Mesenchymal stem cell (in vitro differentiated cells and primary cell): ENCODE results near the gene RHEX.
"Not testable (repeated sequence)": the region's sequence is repeated elsewhere in the genome, so short reads cannot be mapped to it uniquely, and the experiment has no call there.

Experiments
- DNase-seq: peaks from one replicate; pipeline ENCODE4 v3.0.0-alpha.2; 2013
- H2AFZ ChIP-seq: one replicate; pipeline ENCODE4 v1.6.1; 2013; ENCODE audit warnings: low read depth, mild to moderate bottlenecking, control low read depth, inconsistent platforms, low read length, moderate library complexity
- H2AK5ac ChIP-seq: 2 replicates; pipeline ENCODE4 v1.6.1; 2013; ENCODE audit warnings: low read length, moderate library complexity, mild to moderate bottlenecking, inconsistent platforms; ENCODE audit not compliant: severe bottlenecking
- H2BK120ac ChIP-seq: one replicate; pipeline ENCODE4 v1.6.1; 2013; ENCODE audit warnings: low read depth, mild to moderate bottlenecking, inconsistent platforms, low read length, moderate library complexity
- H2BK12ac ChIP-seq, 2 experiments: one replicate each; pipeline ENCODE4 v1.6.1; 2013; ENCODE audit warnings: inconsistent platforms in 2 of 2, low read length in 2 of 2, mild to moderate bottlenecking in 2 of 2, moderate library complexity in 2 of 2, control low read depth in 1 of 2
- H2BK15ac ChIP-seq: one replicate; pipeline ENCODE4 v1.6.1; 2013; ENCODE audit warnings: mild to moderate bottlenecking, low read depth, inconsistent platforms; ENCODE audit not compliant: poor library complexity, severe bottlenecking
- H2BK5ac ChIP-seq: 2 replicates; pipeline ENCODE4 v1.6.1; 2013; ENCODE audit warnings: low read depth, mild to moderate bottlenecking, low read length, control low read depth, inconsistent platforms; ENCODE audit not compliant: poor library complexity, severe bottlenecking
- H3K14ac ChIP-seq, 2 experiments: one replicate each; pipeline ENCODE4 v1.6.1; 2013; ENCODE audit warnings: inconsistent platforms in 2 of 2, low read length in 2 of 2, control low read depth in 1 of 2, mild to moderate bottlenecking in 1 of 2, moderate library complexity in 1 of 2
- H3K18ac ChIP-seq, 2 experiments: one replicate each; pipeline ENCODE4 v1.6.1; 2013; ENCODE audit warnings: inconsistent platforms in 2 of 2, low read length in 2 of 2, control low read depth in 1 of 2, low read depth in 1 of 2, mild to moderate bottlenecking in 1 of 2
- H3K23ac ChIP-seq, 2 experiments: one replicate each; pipeline ENCODE4 v1.6.1; 2013; ENCODE audit warnings: inconsistent platforms in 2 of 2, low read length in 2 of 2, mild to moderate bottlenecking in 2 of 2, moderate library complexity in 2 of 2, control low read depth in 1 of 2
- H3K27ac ChIP-seq: 2 replicates; pipeline ENCODE4 v1.5.1; 2013; ENCODE audit warnings: mild to moderate bottlenecking, moderate library complexity, low read length, control low read depth, inconsistent platforms; ENCODE audit not compliant: poor library complexity, severe bottlenecking
- H3K27me3 ChIP-seq, 2 experiments: 2 replicates each; pipeline versions ENCODE4 v1.6.1 to v1.7.0; 2013; ENCODE audit warnings: low read length in 2 of 2, mild to moderate bottlenecking in 2 of 2, moderate library complexity in 2 of 2, control low read depth in 1 of 2, inconsistent platforms in 1 of 2; ENCODE audit not compliant: control insufficient read depth in 1 of 2, insufficient read depth in 1 of 2
- H3K36me3 ChIP-seq, 2 experiments: 2 replicates each; pipeline versions ENCODE4 v1.6.1 to v1.7.0; 2013; ENCODE audit warnings: low read length in 2 of 2, control low read depth in 1 of 2, inconsistent platforms in 1 of 2, low read depth in 1 of 2, mild to moderate bottlenecking in 1 of 2; ENCODE audit not compliant: insufficient read depth in 2 of 2, control insufficient read depth in 1 of 2
- H3K4ac ChIP-seq, 2 experiments: one replicate each; pipeline ENCODE4 v1.6.1; 2013; ENCODE audit warnings: inconsistent platforms in 2 of 2, low read length in 2 of 2, mild to moderate bottlenecking in 2 of 2, moderate library complexity in 2 of 2, control low read depth in 1 of 2, low read depth in 1 of 2
- H3K4me1 ChIP-seq: 2 replicates; pipeline ENCODE4 v1.6.1; 2013; ENCODE audit warnings: low read depth, low read length, control low read depth; ENCODE audit not compliant: control insufficient read depth, insufficient read depth
- H3K4me2 ChIP-seq: 2 replicates; pipeline ENCODE4 v1.6.1; 2013; ENCODE audit warnings: low read length, mild to moderate bottlenecking, inconsistent platforms; ENCODE audit not compliant: poor library complexity, severe bottlenecking
- H3K4me3 ChIP-seq, 2 experiments: 2 replicates each; pipeline versions ENCODE4 v1.5.1 to v1.7.0; 2013; ENCODE audit warnings: low read length in 2 of 2, mild to moderate bottlenecking in 2 of 2, control low read depth in 1 of 2, low read depth in 1 of 2; ENCODE audit not compliant: insufficient read depth in 1 of 2
- H3K79me1 ChIP-seq: replicated peaks from 2 replicates; pipeline ENCODE4 v1.6.1; 2013; ENCODE audit warnings: mild to moderate bottlenecking, control low read depth, low read length, inconsistent platforms; ENCODE audit not compliant: poor library complexity, severe bottlenecking
- H3K9ac ChIP-seq: 2 replicates; pipeline ENCODE4 v1.7.0; 2013; ENCODE audit warnings: mild to moderate bottlenecking, low read length, moderate library complexity
- H3K9me3 ChIP-seq: 2 replicates; pipeline ENCODE4 v1.7.0; 2013; ENCODE audit warnings: mild to moderate bottlenecking, low read length; ENCODE audit not compliant: control insufficient read depth
- H4K8ac ChIP-seq: one replicate; pipeline ENCODE4 v1.6.1; 2013; ENCODE audit warnings: inconsistent platforms, mild to moderate bottlenecking, low read length, moderate library complexity
- H4K91ac ChIP-seq: one replicate; pipeline ENCODE4 v1.6.1; 2013; ENCODE audit warnings: mild to moderate bottlenecking, low read length, inconsistent platforms
- WGBS: methylation state at CpG from one replicate; pipeline ENCODE4 v1.1.7; 2013; ENCODE audit warnings: mixed read lengths; 5-methylcytosine and 5-hydroxymethylcytosine counted together

The RHEX gene

GRCh38 chr1:206049919-206050600, 2.9 kb upstream of the RHEX start:
- H3K9me3 ChIP-seq, result no peaks in the 10 kb centered on the region
- no peak overlapping the region for H3K4me2 ChIP-seq
- no peak overlapping the region for H2BK12ac ChIP-seq
- no peak overlapping the region for H3K9ac ChIP-seq
- no peak overlapping the region for H4K8ac ChIP-seq
- H4K91ac ChIP-seq, result no peak overlapping the region
- no peak overlapping the region for H2BK5ac ChIP-seq
- no peak overlapping the region for H3K23ac ChIP-seq
- no peak overlapping the region for H3K14ac ChIP-seq
- peaks cover 0 to 16% of the 10 kb centered on the region in 2 experiments for H3K27me3 ChIP-seq
- peaks cover 12% of the 10 kb centered on the region for H3K4me1 ChIP-seq
- H3K79me1 ChIP-seq, result no peaks in the 10 kb centered on the region
- no peaks in the 10 kb centered on the region for H3K36me3 ChIP-seq
- peak overlapping the region; percentile 60 for H3K27ac ChIP-seq
- H2BK120ac ChIP-seq, result no peak overlapping the region
- no peak overlapping the region for H3K4ac ChIP-seq
- no peak overlapping the region for H2AK5ac ChIP-seq
- H2BK15ac ChIP-seq, result no peak overlapping the region
- no peak overlapping the region for H3K18ac ChIP-seq
- H3K4me3 ChIP-seq, result no peak overlapping the region
- 79% methylated on average over 2 of the region's 3 CpGs for WGBS
- no peak for DNase-seq
- H2AFZ ChIP-seq, result no peak overlapping the region

- no peak overlapping the region for H3K4me3 ChIP-seq
- H4K8ac ChIP-seq, result no peak overlapping the region
- H2BK5ac ChIP-seq, result peak overlapping the region; percentile 33
- no peak overlapping the region for H3K18ac ChIP-seq
- H2BK12ac ChIP-seq, result no peak overlapping the region
- no peaks in the 10 kb centered on the region for H3K9me3 ChIP-seq
- peaks cover 0 to 16% of the 10 kb centered on the region in 2 experiments for H3K27me3 ChIP-seq
- H3K36me3 ChIP-seq, result no peaks in the 10 kb centered on the region
- no peak overlapping the region for H3K23ac ChIP-seq
- H3K27ac ChIP-seq, result peak overlapping the region; percentile 98
- WGBS, result 73% methylated on average over 5 of the region's 6 CpGs
- H2AFZ ChIP-seq, result no peak overlapping the region
- H3K9ac ChIP-seq, result no peak overlapping the region
- H3K4me1 ChIP-seq, result peaks cover 12% of the 10 kb centered on the region
- no peak overlapping the region for H4K91ac ChIP-seq
- DNase-seq, result no peak
- peak overlapping the region; percentile 38 for H3K4me2 ChIP-seq
- no peak overlapping the region for H3K4ac ChIP-seq
- H3K79me1 ChIP-seq, result no peaks in the 10 kb centered on the region
- no peak overlapping the region for H3K14ac ChIP-seq
- no peak overlapping the region for H2BK15ac ChIP-seq
- H2BK120ac ChIP-seq, result no peak overlapping the region
- H2AK5ac ChIP-seq, result peak overlapping the region; percentile 90
These were observed 2.2 kb upstream of the RHEX start for GRCh38 chr1:206050655-206051235.

GRCh38 chr1:206052231-206052865, 625 bp upstream of the RHEX start:
- H3K27me3 ChIP-seq, result peaks cover 0 to 15% of the 10 kb centered on the region in 2 experiments
- not testable (repeated sequence) for H4K91ac ChIP-seq, H3K9ac ChIP-seq, H3K4me2 ChIP-seq, H3K79me1 ChIP-seq, DNase-seq, H3K18ac ChIP-seq, H3K14ac ChIP-seq, H2BK12ac ChIP-seq, H2BK15ac ChIP-seq, H3K23ac ChIP-seq, H3K36me3 ChIP-seq, H3K4me3 ChIP-seq, H3K9me3 ChIP-seq, H4K8ac ChIP-seq, H2AK5ac ChIP-seq, H2AFZ ChIP-seq, H3K4ac ChIP-seq, H2BK120ac ChIP-seq
- H2BK5ac ChIP-seq, result peak overlapping the region; percentile 83
- 96% methylated on average over 3 of the region's 8 CpGs for WGBS
- peak overlapping the region; percentile 98 for H3K27ac ChIP-seq
- H3K4me1 ChIP-seq, result peaks cover 12% of the 10 kb centered on the region

- not testable (repeated sequence) for H3K14ac ChIP-seq, H3K9me3 ChIP-seq, H3K4ac ChIP-seq, H2BK12ac ChIP-seq, H3K27me3 ChIP-seq, H3K18ac ChIP-seq, H3K79me1 ChIP-seq, H3K9ac ChIP-seq, H2AFZ ChIP-seq, H2BK120ac ChIP-seq, H2BK15ac ChIP-seq, H2AK5ac ChIP-seq, H3K36me3 ChIP-seq, H4K8ac ChIP-seq, H4K91ac ChIP-seq, H3K23ac ChIP-seq, DNase-seq
- Histone ChIP-seq H3K4me3 (peak overlapping the region in 1 of 2 experiments; percentile 40), H2BK5ac (peak overlapping the region; percentile 85), H3K4me2 (peak overlapping the region; percentile 66), H3K27ac (peak overlapping the region; percentile 98), H3K4me1 (peaks cover 12% of the 10 kb centered on the region)
- 96% methylated on average over 3 of the region's 4 CpGs for WGBS
These were observed 643 bp downstream of the RHEX start for GRCh38 chr1:206053616-206054015.
